GM21526 (cell line): ENCODE measurements around the gene FLII.
"Not testable (repeated sequence)": the region's sequence is repeated elsewhere in the genome, so short reads cannot be mapped to it uniquely, and the experiment has no call there.

ENCODE experiments used
- ATAC-seq: cut with Tn5 transposase; IDR thresholded peaks from one replicate; pipeline ENCODE4 v1.9.1; 2021; ENCODE audit warnings: moderate library complexity; ENCODE audit not compliant: unreplicated experiment, low FRiP score

Gene FLII

GRCh38 chr17:18258356-18259038 is at the start of gene FLII:
TSS of gene FLII (minus strand) at chr17:18258738. CDS start at chr17:18258690, 48 bp downstream.
- no peak for ATAC-seq

GRCh38 chr17:18303206-18303605 is 44.7 kb upstream of the FLII start:
- not testable (repeated sequence) for ATAC-seq

DNA sequence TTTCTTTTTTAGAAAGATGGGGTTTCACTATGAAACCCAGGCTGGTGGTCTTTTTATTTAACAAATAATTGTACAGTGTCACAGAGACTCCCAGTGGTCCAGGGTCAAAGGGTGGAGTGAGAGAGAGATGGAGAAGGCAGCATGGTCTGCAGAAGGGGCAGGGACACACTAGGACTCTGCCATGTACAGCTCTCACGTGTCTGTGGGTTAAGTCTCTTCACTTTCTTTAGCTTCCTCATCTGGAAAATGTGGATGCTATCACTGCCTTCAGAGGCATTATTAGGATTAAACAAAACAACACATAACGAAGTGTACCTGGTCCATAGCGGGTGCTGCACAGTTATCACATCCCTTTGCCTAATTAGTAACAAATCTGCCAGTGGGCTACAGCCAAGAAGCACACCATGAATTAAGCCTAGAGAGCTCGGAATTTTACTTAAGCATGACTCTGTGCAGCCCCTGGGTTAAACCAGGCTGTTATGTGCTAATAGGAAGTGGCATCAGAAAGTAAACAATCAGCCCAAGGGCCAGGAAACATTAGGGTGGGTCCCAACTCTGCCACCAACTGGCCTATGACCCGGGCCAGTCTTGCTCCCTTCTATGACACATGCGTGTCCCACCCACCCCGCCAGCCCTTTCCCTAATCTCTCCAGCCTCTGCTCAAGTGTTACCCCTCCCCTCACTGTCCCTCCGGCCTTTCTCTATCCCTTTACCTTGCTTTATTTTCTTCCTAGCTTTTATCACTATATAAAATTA is 42.4 kb upstream of the FLII start:
- ATAC-seq: no peak

GRCh38 chr17:18298061-18298460 is 39.5 kb upstream of the FLII start:
- ATAC-seq: not testable (repeated sequence)

DNA sequence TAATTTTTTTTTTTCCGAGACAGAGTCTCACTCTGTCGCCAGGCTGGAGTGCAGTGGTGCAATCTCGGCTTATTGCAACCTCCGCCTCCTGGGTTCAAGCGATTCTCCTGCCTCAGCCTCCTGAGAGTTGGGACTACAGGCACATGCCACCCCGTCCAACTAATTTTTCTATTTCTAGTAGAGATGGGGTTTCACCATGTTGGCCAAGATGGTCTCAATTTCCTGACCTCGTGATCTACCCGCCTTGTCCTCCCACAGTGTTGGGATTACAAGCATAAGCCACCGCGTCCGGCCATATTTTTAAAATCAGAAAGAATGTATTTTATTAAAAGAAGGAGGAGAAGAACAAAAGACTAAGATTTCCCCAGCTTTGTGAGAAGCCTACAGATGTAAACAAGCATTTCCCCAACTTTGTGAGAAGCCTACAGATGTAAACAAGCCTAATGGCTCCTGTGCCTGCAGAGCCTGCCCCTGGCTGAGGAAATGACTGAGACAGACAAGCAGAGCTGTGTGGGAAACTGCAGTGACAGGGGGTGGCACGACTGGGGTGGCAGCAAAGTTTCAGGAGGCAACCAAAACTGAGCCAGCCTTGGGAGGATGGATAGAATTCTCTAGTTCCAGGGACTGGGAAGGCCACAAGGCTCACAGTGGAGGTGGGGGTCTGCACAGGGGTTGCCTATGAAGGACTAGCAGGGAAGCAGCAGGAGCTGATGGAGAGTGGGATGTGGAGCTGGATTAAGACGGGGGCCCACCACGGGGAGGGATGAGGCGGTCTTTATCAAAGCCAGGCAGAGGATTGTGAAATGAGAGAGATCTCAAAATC is 33.4 kb upstream of the FLII start:
- no peak for ATAC-seq

GRCh38 chr17:18285296-18285695 is 26.8 kb upstream of the FLII start:
- ATAC-seq: no peak

- no peak for ATAC-seq
Measured at GRCh38 chr17:18281788-18282187, 23.2 kb upstream of the FLII start.

- ATAC-seq: no peak
Measured at GRCh38 chr17:18280766-18281371, 22.3 kb upstream of the FLII start.

- no peak for ATAC-seq
Measured at GRCh38 chr17:18280249-18280648, 21.7 kb upstream of the FLII start.

DNA sequence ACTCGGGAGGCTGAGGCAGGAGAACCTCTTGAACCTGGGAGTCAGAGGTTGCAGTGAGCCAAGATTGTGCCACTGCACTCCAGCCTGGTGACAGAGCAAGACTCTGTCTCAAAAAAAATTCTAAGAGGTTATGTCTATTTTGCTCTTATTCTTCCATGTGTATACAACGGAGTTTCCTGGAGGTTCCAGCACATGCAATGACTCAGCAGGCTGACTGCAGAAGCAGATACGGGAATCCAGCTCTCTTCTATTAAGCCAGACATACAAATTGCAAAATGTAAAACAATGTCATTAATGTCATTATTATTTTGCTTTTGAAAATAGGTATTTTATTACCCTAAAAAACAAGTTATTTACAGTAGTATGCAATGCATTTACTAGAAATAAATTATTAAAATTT is 20.3 kb upstream of the FLII start:
- no peak for ATAC-seq

DNA sequence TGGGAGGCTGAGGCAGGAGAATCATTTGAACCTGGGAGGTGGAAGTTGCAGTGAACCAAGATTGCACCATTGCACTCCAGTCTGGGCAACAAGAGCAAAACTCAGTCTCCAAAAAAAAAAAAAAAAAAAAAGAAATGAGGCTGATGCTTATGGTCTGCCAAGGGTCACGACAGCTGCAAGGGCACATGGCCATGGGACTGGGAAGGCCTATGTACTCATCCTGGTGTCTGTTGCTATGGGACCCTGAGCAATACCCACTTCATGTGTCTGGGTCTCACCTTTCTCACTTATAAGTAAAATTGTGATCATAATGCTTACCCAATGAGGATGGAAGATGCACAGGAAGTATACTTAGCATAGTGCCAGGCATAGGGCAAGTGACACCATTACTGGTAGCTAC is 18.5 kb upstream of the FLII start:
- ATAC-seq: no peak

DNA sequence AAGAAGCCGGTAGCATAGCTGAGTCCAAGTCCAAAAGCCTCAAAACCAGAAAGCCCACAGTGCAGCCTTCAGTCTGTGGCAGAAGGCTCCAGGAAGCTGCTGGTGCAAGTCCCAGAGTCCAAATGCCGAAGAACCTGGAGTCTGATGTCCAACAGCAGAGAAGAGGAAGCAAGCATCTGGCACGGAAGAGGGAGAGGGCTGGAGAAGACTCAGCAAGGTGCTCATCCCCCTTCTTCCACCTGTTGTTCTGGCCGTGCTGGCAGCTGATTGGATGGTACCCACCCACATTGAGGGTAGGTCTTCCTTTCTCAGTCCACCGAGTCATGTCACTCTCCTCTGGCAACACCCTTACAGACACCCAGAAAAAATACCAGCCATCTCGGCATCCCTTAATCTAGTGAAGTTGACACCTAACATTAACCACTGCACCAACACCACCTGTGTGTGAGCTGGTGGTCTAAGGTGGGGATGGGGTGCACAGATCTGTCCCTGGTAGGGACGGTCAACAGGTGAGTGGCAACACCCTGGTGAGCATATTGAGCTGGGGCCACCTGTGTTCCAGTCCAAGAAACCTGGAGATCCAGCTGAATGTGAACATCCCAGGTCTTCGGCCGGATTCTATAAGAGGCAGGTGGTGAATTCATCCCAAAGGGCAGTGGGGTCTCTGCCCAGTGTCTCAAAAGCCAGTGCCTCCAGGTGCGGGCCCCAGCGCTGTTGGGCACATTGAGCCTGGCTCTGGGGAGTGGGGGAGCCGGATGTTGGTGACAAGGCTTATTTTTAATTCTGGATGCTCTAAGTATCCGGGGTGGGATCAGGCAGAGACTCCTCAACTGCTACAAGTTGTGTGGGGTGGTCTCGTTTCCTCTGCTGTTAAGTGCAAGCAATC is 11.8 kb upstream of the FLII start:
- no peak for ATAC-seq

DNA sequence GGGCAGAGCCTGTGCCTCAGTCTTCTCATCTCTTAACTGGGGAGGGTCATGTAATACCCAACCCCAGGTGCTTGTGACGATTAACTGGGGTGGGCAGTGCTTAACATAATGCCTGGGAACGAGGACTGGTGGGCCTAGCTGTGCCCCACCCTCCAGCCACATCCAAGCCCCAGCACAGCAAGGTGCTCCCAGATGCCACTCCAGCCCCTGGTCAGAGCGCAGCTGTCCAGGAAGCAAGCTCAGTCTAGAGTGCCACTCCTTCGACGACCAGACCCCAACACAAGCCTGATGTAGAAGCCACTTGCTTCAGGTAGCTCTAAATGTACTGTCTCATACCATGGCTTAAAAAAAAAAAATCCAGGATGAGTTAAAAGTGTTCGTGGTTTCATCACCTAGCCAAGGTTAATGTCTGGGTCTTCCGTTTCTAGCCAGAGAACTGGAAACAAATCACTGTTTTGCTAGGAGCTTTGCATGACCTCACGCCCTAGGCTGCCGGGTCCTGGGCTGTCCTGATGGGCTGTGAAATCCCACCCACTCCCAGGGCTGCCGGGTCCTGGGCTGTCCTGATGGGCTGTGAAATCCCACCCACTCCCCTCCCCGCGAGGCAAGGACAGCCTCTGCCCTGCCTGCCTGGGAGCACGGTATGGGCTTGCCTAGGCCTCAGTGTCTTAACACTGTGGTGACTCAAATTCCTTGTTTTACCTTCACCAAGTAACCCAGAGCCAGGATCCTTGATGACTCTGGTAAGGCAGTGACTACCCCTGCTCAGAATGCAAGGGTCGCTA is 9.6 kb upstream of the FLII start:
- ATAC-seq: no peak

DNA sequence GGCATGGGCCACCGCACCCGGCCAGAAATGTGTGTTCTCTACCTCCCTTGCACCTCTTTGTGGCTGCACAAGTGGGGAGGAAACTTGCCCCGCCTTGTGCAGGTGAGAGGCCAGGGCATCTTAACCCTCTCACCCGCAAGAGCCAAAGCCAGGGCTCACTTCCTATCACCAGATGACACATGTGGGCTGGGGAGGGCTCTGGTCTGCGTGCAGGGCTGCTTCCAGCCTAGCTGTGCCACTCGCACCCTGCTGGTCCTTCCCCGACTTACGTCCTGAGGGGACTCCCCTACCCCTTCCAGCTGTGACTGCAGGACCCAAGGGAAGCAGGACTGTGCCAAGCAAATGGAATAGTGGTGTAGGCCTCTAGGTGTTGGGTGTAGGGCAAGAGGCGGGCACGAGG is 8.8 kb upstream of the FLII start:
- no peak for ATAC-seq

- ATAC-seq: no peak
Measured at GRCh38 chr17:18263885-18264682, 5.5 kb upstream of the FLII start.

DNA sequence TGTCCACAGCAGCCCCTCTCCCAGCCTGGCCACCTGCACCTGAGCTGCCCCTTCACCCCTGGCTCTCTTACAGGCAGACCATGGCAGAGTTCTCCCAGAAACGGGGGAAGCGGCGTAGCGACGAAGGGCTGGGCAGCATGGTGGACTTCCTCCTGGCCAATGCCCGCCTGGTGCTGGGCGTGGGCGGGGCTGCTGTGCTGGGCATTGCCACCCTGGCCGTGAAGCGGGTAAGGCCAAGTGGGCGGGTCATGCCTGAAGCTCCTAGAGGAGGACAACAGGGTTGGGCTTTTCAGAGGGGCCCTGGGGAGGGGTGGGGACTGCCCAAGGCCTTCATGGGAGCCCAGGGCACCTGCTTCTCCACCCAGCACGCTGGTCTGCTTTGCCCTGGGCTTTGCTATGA is 4.1 kb upstream of the FLII start:
- ATAC-seq: no peak

- ATAC-seq: no peak
Measured at GRCh38 chr17:18262111-18262510, 3.6 kb upstream of the FLII start.

DNA sequence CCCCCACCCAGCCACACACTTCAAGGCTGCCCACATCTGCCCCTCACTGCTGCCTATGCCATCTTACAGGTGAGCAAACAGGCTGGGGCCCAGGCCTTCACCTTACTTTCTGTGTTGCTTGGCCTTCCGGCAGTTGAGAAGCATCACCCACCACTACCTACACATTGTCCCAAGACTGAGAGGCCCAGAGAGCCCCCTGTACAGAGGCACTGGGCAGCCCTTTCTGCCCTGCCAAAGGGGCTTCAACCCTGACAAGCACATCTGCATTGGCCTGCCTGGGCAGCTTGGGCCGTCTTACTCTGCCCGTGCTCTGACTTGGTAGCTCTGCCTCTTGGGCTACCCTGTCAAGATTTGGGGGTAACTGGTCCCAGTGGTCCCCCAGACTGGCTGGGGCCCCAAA is 3.1 kb upstream of the FLII start:
- ATAC-seq: no peak
